NT2/D1 (cell line): ENCODE data around the gene ACOX3.

Source experiments
- SUZ12 ChIP-seq: IDR thresholded peaks from 2 replicates; pipeline ENCODE4 v1.6.1; 2011; ENCODE audit not compliant: insufficient read length, insufficient read depth; ENCODE audit errors: extremely low read depth
- YY1 ChIP-seq: IDR thresholded peaks from 2 replicates; pipeline ENCODE4 v1.6.1; 2011; ENCODE audit not compliant: insufficient read length, insufficient read depth

- TF ChIP-seq YY1 (no peak), SUZ12 (no peak)
These were observed 83.7 kb downstream of the ACOX3 start for GRCh38 chr4:8356856-8357255.
